Keratinocyte (primary cell): ENCODE data around the gene GRIK2. TPM values are rescaled to one million over a fixed set of nuclear protein-coding genes. Genes with fewer than 3 reads are reported as not detected.

Source experiments
- DNase-seq: peaks from one replicate; pipeline ENCODE4 v3.0.0-alpha.2; 2011; ENCODE audit warnings: low read depth, missing footprints, low spot score
- FAIRE-seq: peaks from 2 replicates; lab custom pipeline; 2011; peaks lifted over from hg19 to GRCh38; lab: Jason Lieb, UNC
- H2AFZ ChIP-seq: 2 replicates; pipeline ENCODE4 v1.6.0; 2012; ENCODE audit warnings: low read length, control low read depth, inconsistent platforms; ENCODE audit not compliant: control insufficient read depth
- H3K27ac ChIP-seq: 2 replicates; pipeline ENCODE4 v1.5.1; 2011; ENCODE audit warnings: low read length; ENCODE audit not compliant: control insufficient read depth, insufficient read depth
- H3K27me3 ChIP-seq: 3 replicates; pipeline ENCODE4 v1.6.0; 2011; ENCODE audit warnings: low read length; ENCODE audit not compliant: control insufficient read depth, insufficient read depth; ENCODE audit errors: extremely low read depth
- H3K36me3 ChIP-seq, 2 experiments: 2 replicates in 1 of 2; 3 replicates in 1 of 2; pipeline ENCODE4 v1.5.1; 2011; ENCODE audit warnings: low read length in 2 of 2, mild to moderate bottlenecking in 1 of 2; ENCODE audit not compliant: control insufficient read depth in 2 of 2, insufficient read depth in 2 of 2; ENCODE audit errors: extremely low read depth in 1 of 2
- H3K4me1 ChIP-seq: 3 replicates; pipeline ENCODE4 v1.5.1; 2011; ENCODE audit warnings: low read length; ENCODE audit not compliant: control insufficient read depth, insufficient read depth; ENCODE audit errors: extremely low read depth
- H3K4me2 ChIP-seq: 3 replicates; pipeline ENCODE4 v1.6.0; 2011; ENCODE audit warnings: low read depth, low read length; ENCODE audit not compliant: control insufficient read depth, insufficient read depth; ENCODE audit errors: extremely low read depth
- H3K4me3 ChIP-seq, 3 experiments: fragments of 200-600 bp in 1 of 3; sonication (generic) in 1 of 3; 2 replicates in 2 of 3; 3 replicates in 1 of 3; pipeline ENCODE4 v1.5.1; 2011 to 2016; ENCODE audit warnings: low read length in 3 of 3, mild to moderate bottlenecking in 3 of 3, control low read depth in 2 of 3, inconsistent platforms in 1 of 3, low read depth in 1 of 3, mixed read lengths in 1 of 3, mixed run types in 1 of 3, moderate library complexity in 1 of 3; ENCODE audit not compliant: control insufficient read depth in 2 of 3, insufficient read depth in 2 of 3; ENCODE audit errors: extremely low read depth in 1 of 3
- H3K79me2 ChIP-seq: 2 replicates; pipeline ENCODE4 v1.6.0; 2012; ENCODE audit warnings: low read length; ENCODE audit not compliant: control insufficient read depth, insufficient read depth
- H3K9ac ChIP-seq: 3 replicates; pipeline ENCODE4 v1.6.0; 2011; ENCODE audit warnings: low read length; ENCODE audit not compliant: control insufficient read depth, insufficient read depth; ENCODE audit errors: extremely low read depth
- H3K9me1 ChIP-seq: 3 replicates; pipeline ENCODE4 v1.6.0; 2011; ENCODE audit warnings: low read length; ENCODE audit not compliant: control insufficient read depth, insufficient read depth; ENCODE audit errors: extremely low read depth
- H3K9me3 ChIP-seq: 2 replicates; pipeline ENCODE4 v1.5.1; 2012; ENCODE audit warnings: low read depth, low read length; ENCODE audit not compliant: control insufficient read depth
- H4K20me1 ChIP-seq: 3 replicates; pipeline ENCODE4 v1.6.0; 2011; ENCODE audit warnings: low read length; ENCODE audit not compliant: control insufficient read depth, insufficient read depth; ENCODE audit errors: extremely low read depth
- CTCF ChIP-seq, 3 experiments: IDR thresholded peaks in 1 of 3; conservative IDR thresholded peaks in 1 of 3; optimal IDR thresholded peaks in 1 of 3; 2 replicates in 2 of 3; 3 replicates in 1 of 3; pipeline versions ENCODE3 to v1.5.1; 2011; ENCODE audit warnings: low read length in 3 of 3, mild to moderate bottlenecking in 3 of 3, moderate library complexity in 2 of 3, control low read depth in 1 of 3, inconsistent platforms in 1 of 3; ENCODE audit not compliant: insufficient read depth in 2 of 3; ENCODE audit errors: extremely low read depth in 1 of 3
- EZH2 ChIP-seq: IDR thresholded peaks from one replicate; pipeline ENCODE4 v1.6.1; 2012; ENCODE audit warnings: inconsistent platforms, mild to moderate bottlenecking, low read length, moderate library complexity
- dilution Hi-C: fragments of 300-500 bp; cut with MboI; formaldehyde crosslinking; loops from one replicate; pipeline ENCODE4 v1.7.0; 2020; ENCODE audit warnings: low sequenced_read_pairs; ENCODE audit not compliant: extremely low pct_ligation_motif_present
- polyA plus RNA-seq, 5 experiments: library from polyadenylated mRNA; depleted of rRNA in 3 of 5; stranded (reverse) in 3 of 5; stranded (forward) in 1 of 5; unstranded in 1 of 5; fragments of >200 nt; gene quantifications; 1 replicate in 1 of 5; 2 replicates in 3 of 5; 3 replicates in 1 of 5; pipeline versions ENCODE4 v1.2.1 to v1.2.3, GENCODE V29; 2011 to 2012; ENCODE audit warnings: missing spikeins in 2 of 5, low read depth in 1 of 5, low replicate concordance in 1 of 5

Gene GRIK2
- polyA plus RNA-seq, 1 donor (not counting 4 experiments of a cell fraction or from before 2014, with no cell fraction given) = 0.01 TPM

GRCh38 chr6:101458826-101459225, 65.3 kb downstream of the GRIK2 start:
- Histone ChIP-seq H4K20me1 (no peaks in the 10 kb centered on the region), H3K9me3 (no peaks in the 10 kb centered on the region), H3K4me2 (no peak overlapping the region), H3K4me1 (no peaks in the 10 kb centered on the region), H2AFZ (no peak overlapping the region), H3K27ac (no peak overlapping the region), H3K27me3 (no peaks in the 10 kb centered on the region), H3K9me1 (no peaks in the 10 kb centered on the region), H3K79me2 (no peaks in the 10 kb centered on the region), H3K36me3 (no peaks in the 10 kb centered on the region), H3K9ac (no peak overlapping the region), H3K4me3 (no peak overlapping the region)
- DNase-seq (no peak), FAIRE-seq (no peak)
- dilution Hi-C loops = no loop called here
- TF ChIP-seq EZH2 = no peak

- Histone ChIP-seq H3K27ac (no peak overlapping the region), H3K9me3 (no peaks in the 10 kb centered on the region), H3K4me2 (no peak overlapping the region), H4K20me1 (no peaks in the 10 kb centered on the region), H2AFZ (no peak overlapping the region), H3K9ac (no peak overlapping the region), H3K79me2 (no peaks in the 10 kb centered on the region), H3K4me3 (no peak overlapping the region), H3K36me3 (no peaks in the 10 kb centered on the region), H3K9me1 (no peaks in the 10 kb centered on the region), H3K27me3 (no peaks in the 10 kb centered on the region), H3K4me1 (no peaks in the 10 kb centered on the region)
- TF ChIP-seq CTCF (optimal IDR thresholded peaks at IDR 0.05 in 1 of 3, IDR thresholded peaks at IDR 0.05 in 1 of 3, conservative IDR thresholded peaks at IDR 0.05 in 1 of 3; ENCODE audit: extremely low read depth in 1 of 3, insufficient read depth in 2 of 3, low read length in 3 of 3) = no peak
- no peak for TF ChIP-seq EZH2
- FAIRE-seq (no peak), DNase-seq (no peak)
- dilution Hi-C loops = no loop called here
Observed at GRCh38 chr6:101462576-101462975, 69.1 kb downstream of the GRIK2 start.

GRCh38 chr6:101465863-101466262, 72.4 kb downstream of the GRIK2 start:
- no peak for DNase-seq
- TF ChIP-seq CTCF (optimal IDR thresholded peaks at IDR 0.05 in 1 of 3, IDR thresholded peaks at IDR 0.05 in 1 of 3, conservative IDR thresholded peaks at IDR 0.05 in 1 of 3; ENCODE audit: extremely low read depth in 1 of 3, insufficient read depth in 2 of 3, low read length in 3 of 3) = no peak
- TF ChIP-seq EZH2 = no peak
- H4K20me1 ChIP-seq = no peaks in the 10 kb centered on the region
- no peak for FAIRE-seq
- no peak overlapping the region for H3K27ac ChIP-seq
- H3K9me3 ChIP-seq = no peaks in the 10 kb centered on the region
- H3K4me3 ChIP-seq = no peak overlapping the region
- no peaks in the 10 kb centered on the region for H3K79me2 ChIP-seq
- dilution Hi-C loops = no loop called here
- H3K4me1 ChIP-seq = no peaks in the 10 kb centered on the region
- H3K9me1 ChIP-seq = no peaks in the 10 kb centered on the region
- no peak overlapping the region for H2AFZ ChIP-seq
- no peak overlapping the region for H3K4me2 ChIP-seq
- H3K36me3 ChIP-seq = no peaks in the 10 kb centered on the region
- H3K27me3 ChIP-seq = no peaks in the 10 kb centered on the region
- H3K9ac ChIP-seq = no peak overlapping the region
